Measurements from ENCODE around the gene RCCD1.

Gene RCCD1

GRCh38 chr15:90990446-90990845, 35.8 kb downstream of the RCCD1 start:
- ChIA-PET POLR2A (no interaction called here), CTCF (interaction anchor here (0.7 to 0.9 kb wide), 2 partner anchors 42 to 88 kb away, joined by 3 read pairs; no protein-coding TSS in a partner anchor)
- Histone ChIP-seq H3K4me3 (ENCODE audit: low read depth, low read length) (no peak overlapping the region), H3K4me1 (ENCODE audit: control insufficient read depth, insufficient read depth, low read length) (peaks cover 33% of the 10 kb centered on the region), H3K9me3 (ENCODE audit: control insufficient read depth, insufficient read depth, low read depth, low read length) (no peaks in the 10 kb centered on the region), H3K27ac (ENCODE audit: extremely low read depth, low read depth, low read length) (no peak overlapping the region), H3K36me3 (ENCODE audit: control insufficient read depth in 2 of 2, insufficient read depth in 1 of 2, low read length in 2 of 2) (peaks cover 7 to 31% of the 10 kb centered on the region in 2 experiments)
- TF ChIP-seq ZNF366 (tag by site-specific recombination; conservative IDR thresholded peaks at IDR 0.05) (no peak), HIC1 (tag by site-specific recombination; IDR thresholded peaks at IDR 0.05) (no peak), ZNF423 (tag by site-specific recombination; IDR thresholded peaks at IDR 0.05) (no peak), RBAK (tag by site-specific recombination; IDR thresholded peaks at IDR 0.05) (no peak), ZNF518A (tag by site-specific recombination; conservative IDR thresholded peaks at IDR 0.05; ENCODE audit: low read depth) (no peak), ZNF701 (tag by site-specific recombination; IDR thresholded peaks at IDR 0.05) (no peak), ZSCAN5A (tag by site-specific recombination; IDR thresholded peaks at IDR 0.05) (no peak), OSR2 (tag by site-specific recombination; IDR thresholded peaks at IDR 0.05) (no peak), ZNF426 (tag by site-specific recombination; IDR thresholded peaks at IDR 0.05) (no peak), ZNF596 (tag by site-specific recombination; IDR thresholded peaks at IDR 0.05) (no peak), ZNF274 (IDR thresholded peaks at IDR 0.05; ENCODE audit: low read length) (no peak), ZNF274 (tag by site-specific recombination; IDR thresholded peaks at IDR 0.05; ENCODE audit: borderline replicate concordance) (no peak), MYNN (tag by site-specific recombination; IDR thresholded peaks at IDR 0.05; ENCODE audit: borderline replicate concordance) (no peak), SETDB1 (IDR thresholded peaks at IDR 0.05; ENCODE audit: insufficient read length, low read length) (no peak), ZNF768 (tag by site-specific recombination; IDR thresholded peaks at IDR 0.05) (no peak), HOXA7 (CRISPR knock-in tag; IDR thresholded peaks at IDR 0.05; ENCODE audit: borderline replicate concordance) (no peak), GFI1B (tag by site-specific recombination; IDR thresholded peaks at IDR 0.05) (no peak), ZNF324 (tag by site-specific recombination; IDR thresholded peaks at IDR 0.05) (no peak), ZNF544 (tag by site-specific recombination; IDR thresholded peaks at IDR 0.05) (no peak)

Measured in HEK293 (cell line).